ENCODE data around the gene HADHA. TPM values are rescaled to one million over a fixed set of nuclear protein-coding genes. Genes with fewer than 3 reads are reported as not detected.

Gene HADHA
- total RNA-seq, 2 experiments from 2014 or later, result 124 TPM

- CTCF ChIA-PET, result no interaction called here
These were observed 47.6 kb downstream of the HADHA start for GRCh38 chr2:26196683-26197418.

GRCh38 chr2:26195040-26195984 is 49.1 kb downstream of the HADHA start:
- ChIA-PET POLR2A (no interaction called here), CTCF (no interaction called here)

More at GRCh38 chr2:26196683-26197418, 47.6 kb downstream of the HADHA start:
- POLR2A ChIA-PET, result interaction anchor here (0.5 kb wide), 1 partner anchor 64 kb away, joined by 3 read pairs; no protein-coding TSS in a partner anchor

- POLR2A ChIA-PET, result no interaction called here
- CTCF ChIA-PET, result interaction anchor here (0.6 to 0.9 kb wide), 2 partner anchors 9 to 352 kb away, joined by 3 to 5 read pairs; no protein-coding TSS in a partner anchor
These were observed 50.7 kb downstream of the HADHA start for GRCh38 chr2:26193578-26194231.

GRCh38 chr2:26191316-26192159 is 52.9 kb downstream of the HADHA start:
- CTCF ChIA-PET, result no interaction called here

GRCh38 chr2:26190369-26190768 is 54.1 kb downstream of the HADHA start:
- POLR2A ChIA-PET, result interaction anchor here (0.6 kb wide), 1 partner anchor 208 kb away, joined by 3 read pairs; no protein-coding TSS in a partner anchor
- CTCF ChIA-PET, result no interaction called here

More at GRCh38 chr2:26191316-26192159, 52.9 kb downstream of the HADHA start:
- POLR2A ChIA-PET, result no interaction called here

GRCh38 chr2:26189751-26190150 is 54.7 kb downstream of the HADHA start:
- POLR2A ChIA-PET, result interaction anchor here (0.6 kb wide), 1 partner anchor 207 kb away, joined by 3 read pairs; no protein-coding TSS in a partner anchor
- CTCF ChIA-PET, result no interaction called here

GRCh38 chr2:26189123-26189522 is 55.3 kb downstream of the HADHA start:
- ChIA-PET POLR2A (interaction anchor here (0.5 to 0.6 kb wide), 2 partner anchors 238 to 299 kb away, joined by 3 to 4 read pairs; no protein-coding TSS in a partner anchor), CTCF (interaction anchor here (0.6 kb wide), 1 partner anchor 1202 kb away, joined by 5 read pairs; no protein-coding TSS in a partner anchor)

GRCh38 chr2:26187537-26188104 is 56.8 kb downstream of the HADHA start:
- POLR2A ChIA-PET, result no interaction called here
- CTCF ChIA-PET, result no interaction called here

GRCh38 chr2:26187114-26187513 is 57.3 kb downstream of the HADHA start:
- ChIA-PET POLR2A (no interaction called here), CTCF (interaction anchor here (1.5 kb wide), 1 partner anchor 195 kb away, joined by 4 read pairs; no protein-coding TSS in a partner anchor)

- POLR2A ChIA-PET, result no interaction called here
- CTCF ChIA-PET, result interaction anchor here (1.1 to 1.5 kb wide), 6 partner anchors 13 to 195 kb away, joined by 3 to 4 read pairs (median 3); no protein-coding TSS in a partner anchor
These were observed 58.3 kb downstream of the HADHA start for GRCh38 chr2:26185954-26186770.

GRCh38 chr2:26185304-26185928 is 59.0 kb downstream of the HADHA start:
- ChIA-PET CTCF (interaction anchor here (0.9 to 1.6 kb wide), 13 partner anchors 7 to 194 kb away, joined by 3 to 7 read pairs (median 3); partner anchors contain the start of genes HADHA and HADHB), POLR2A (interaction anchor here (0.5 to 1.0 kb wide), 2 partner anchors 92 to 152 kb away, joined by 3 read pairs; partner anchors contain the start of gene RAB10)

GRCh38 chr2:26184555-26185303 is 59.7 kb downstream of the HADHA start:
- ChIA-PET POLR2A (interaction anchor here (0.5 to 1.0 kb wide), 2 partner anchors 93 to 151 kb away, joined by 3 read pairs; partner anchors contain the start of gene RAB10), CTCF (interaction anchor here (0.5 to 1.6 kb wide), 15 partner anchors 8 to 193 kb away, joined by 3 to 7 read pairs (median 3); partner anchors contain the start of genes HADHA and HADHB)

- ChIA-PET POLR2A (interaction anchor here (1.0 kb wide), 1 partner anchor 151 kb away, joined by 3 read pairs; the partner anchor contains the start of gene RAB10), CTCF (interaction anchor here (0.5 to 1.6 kb wide), 10 partner anchors 9 to 193 kb away, joined by 3 to 7 read pairs (median 4); partner anchors contain the start of genes HADHA and HADHB)
These were observed 60.3 kb downstream of the HADHA start for GRCh38 chr2:26184121-26184520.

GRCh38 chr2:26182887-26183630 is 61.4 kb downstream of the HADHA start:
- ChIA-PET CTCF (interaction anchor here (0.6 kb wide), 1 partner anchor 131 kb away, joined by 3 read pairs; no protein-coding TSS in a partner anchor), POLR2A (no interaction called here)

GRCh38 chr2:26182441-26182840 is 62.0 kb downstream of the HADHA start:
- ChIA-PET CTCF (no interaction called here), POLR2A (interaction anchor here (0.6 kb wide), 1 partner anchor 238 kb away, joined by 3 read pairs; no protein-coding TSS in a partner anchor)
